Astrocyte of the cerebellum (primary cell): ENCODE measurements around the gene FPGS.

ENCODE experiments used
- DNase-seq: peaks from one replicate; pipeline ENCODE4 v3.0.0-alpha.2; 2011; ENCODE audit warnings: low read depth
- H3K4me3 ChIP-seq: 2 replicates; pipeline ENCODE4 v1.5.1; 2011; ENCODE audit warnings: mild to moderate bottlenecking, low read depth, low read length, moderate library complexity
- in situ Hi-C: cut with HindIII; loops from 2 replicates; pipeline ENCODE4 v1.10.0; 2017; ENCODE audit warnings: low sequenced_read_pairs
- TF ChIP-seq, protein P1 (sequence below): IDR thresholded peaks from 2 replicates; pipeline ENCODE4 v1.5.1; 2012; ENCODE audit warnings: low read length, low read depth, moderate library complexity, mild to moderate bottlenecking; ENCODE audit errors: missing control alignments

The FPGS gene

DNA sequence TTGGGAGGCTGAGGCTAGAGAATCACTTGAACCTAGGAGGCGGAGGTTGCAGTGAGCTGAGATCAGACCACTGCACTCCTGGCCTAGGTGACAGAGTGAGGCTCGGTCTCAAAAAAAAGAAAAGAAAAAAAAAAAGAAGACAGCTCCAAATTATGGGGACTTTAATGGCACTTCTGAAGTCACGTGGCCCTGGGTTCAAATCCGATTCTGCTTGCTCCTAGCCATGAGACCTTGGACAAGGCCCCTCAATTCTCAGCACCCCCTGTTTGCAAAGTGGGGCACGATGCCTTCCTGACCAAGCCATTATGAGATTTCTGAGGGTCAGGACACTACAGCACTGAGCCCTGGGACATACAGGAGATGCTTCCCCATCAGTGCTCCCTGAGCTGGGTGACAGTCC is 52.8 kb downstream of the FPGS start:
- H3K4me3 ChIP-seq: no peak overlapping the region
- in situ Hi-C loops: loop anchor here (25.0 kb wide), 1 partner anchor 218 kb away; no protein-coding TSS in a partner anchor
- DNase-seq: no peak

DNA sequence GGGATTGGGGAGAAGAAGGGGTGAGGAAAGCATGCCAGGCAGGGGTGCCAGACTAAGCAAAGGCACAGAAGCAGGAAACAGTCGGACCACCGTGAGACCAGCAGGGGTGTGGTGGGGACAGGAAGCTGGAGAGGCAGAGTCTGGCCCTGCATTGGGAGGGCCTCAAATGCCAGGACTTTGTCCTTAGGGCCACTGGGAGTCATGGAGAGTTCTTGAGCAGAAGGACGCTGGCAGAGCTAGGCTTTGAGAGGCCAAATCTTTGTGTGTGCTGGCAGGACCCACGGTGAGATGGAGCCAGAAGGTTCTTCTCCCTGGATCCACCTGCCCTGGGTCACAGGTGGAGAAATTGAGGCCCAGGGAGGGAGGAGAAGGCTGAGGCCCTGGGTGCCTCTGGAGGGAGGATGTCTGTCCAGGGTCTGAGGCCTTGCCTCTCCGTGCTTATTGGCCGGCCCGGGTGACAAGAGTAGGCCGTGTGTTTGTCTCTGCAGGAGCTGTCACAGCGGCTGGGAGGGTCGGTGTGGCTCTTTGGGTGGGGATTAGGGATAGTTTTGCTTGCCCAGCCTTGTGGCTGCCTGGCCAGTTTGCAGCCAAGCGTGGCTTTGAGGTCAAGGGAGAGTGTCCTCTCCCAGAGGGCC is 53.5 kb downstream of the FPGS start:
- in situ Hi-C loops: loop anchor here (25.0 kb wide), 1 partner anchor 219 kb away; no protein-coding TSS in a partner anchor
- H3K4me3 ChIP-seq: no peak overlapping the region
- TF ChIP-seq, protein P1, sequence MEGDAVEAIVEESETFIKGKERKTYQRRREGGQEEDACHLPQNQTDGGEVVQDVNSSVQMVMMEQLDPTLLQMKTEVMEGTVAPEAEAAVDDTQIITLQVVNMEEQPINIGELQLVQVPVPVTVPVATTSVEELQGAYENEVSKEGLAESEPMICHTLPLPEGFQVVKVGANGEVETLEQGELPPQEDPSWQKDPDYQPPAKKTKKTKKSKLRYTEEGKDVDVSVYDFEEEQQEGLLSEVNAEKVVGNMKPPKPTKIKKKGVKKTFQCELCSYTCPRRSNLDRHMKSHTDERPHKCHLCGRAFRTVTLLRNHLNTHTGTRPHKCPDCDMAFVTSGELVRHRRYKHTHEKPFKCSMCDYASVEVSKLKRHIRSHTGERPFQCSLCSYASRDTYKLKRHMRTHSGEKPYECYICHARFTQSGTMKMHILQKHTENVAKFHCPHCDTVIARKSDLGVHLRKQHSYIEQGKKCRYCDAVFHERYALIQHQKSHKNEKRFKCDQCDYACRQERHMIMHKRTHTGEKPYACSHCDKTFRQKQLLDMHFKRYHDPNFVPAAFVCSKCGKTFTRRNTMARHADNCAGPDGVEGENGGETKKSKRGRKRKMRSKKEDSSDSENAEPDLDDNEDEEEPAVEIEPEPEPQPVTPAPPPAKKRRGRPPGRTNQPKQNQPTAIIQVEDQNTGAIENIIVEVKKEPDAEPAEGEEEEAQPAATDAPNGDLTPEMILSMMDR: no peak
- DNase-seq: no peak

More for the DNA sequence above, 52.8 kb downstream of the FPGS start:
- TF ChIP-seq, protein P1: no peak

- TF ChIP-seq, protein P1: no peak
- H3K4me3 ChIP-seq: no peak overlapping the region
- no peak for DNase-seq
- in situ Hi-C loops: loop anchor here (25.0 kb wide), 1 partner anchor 219 kb away; no protein-coding TSS in a partner anchor
These were observed 54.0 kb downstream of the FPGS start for GRCh38 chr9:127856729-127857116.

DNA sequence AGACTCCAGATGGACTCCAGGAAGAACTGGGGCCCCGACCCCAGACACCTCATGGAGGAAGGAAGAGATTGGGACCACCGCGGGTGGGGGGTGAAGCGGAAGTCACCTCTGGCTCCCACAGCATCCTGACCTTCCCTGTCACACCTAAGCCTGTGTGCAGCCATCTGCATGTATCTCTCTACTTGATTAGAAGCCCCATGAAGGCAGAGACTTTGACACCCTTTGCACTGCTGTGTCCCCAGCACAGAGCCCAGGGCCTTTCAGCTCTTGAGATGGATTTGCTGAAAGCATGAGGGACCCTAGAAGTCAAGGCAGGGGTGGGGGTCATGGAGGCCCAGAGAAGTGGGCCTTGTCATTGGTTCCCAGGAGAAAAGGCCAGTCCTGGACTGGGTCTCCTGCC is 54.6 kb downstream of the FPGS start:
- H3K4me3 ChIP-seq: no peak overlapping the region
- TF ChIP-seq, protein P1: no peak
- in situ Hi-C loops: loop anchor here (25.0 kb wide), 1 partner anchor 220 kb away; no protein-coding TSS in a partner anchor
- no peak for DNase-seq

GRCh38 chr9:127858041-127858512 is 55.4 kb downstream of the FPGS start:
- in situ Hi-C loops: loop anchor here (25.0 kb wide), 1 partner anchor 221 kb away; no protein-coding TSS in a partner anchor
- no peak for DNase-seq
- TF ChIP-seq, protein P1: no peak
- H3K4me3 ChIP-seq: no peak overlapping the region

GRCh38 chr9:127860260-127860659 is 57.6 kb downstream of the FPGS start:
- TF ChIP-seq, protein P1: no peak
- no peak overlapping the region for H3K4me3 ChIP-seq

More at GRCh38 chr9:127860260-127860659, 57.6 kb downstream of the FPGS start:
- no peak for DNase-seq
- in situ Hi-C loops: loop anchor here (25.0 kb wide), 1 partner anchor 223 kb away; no protein-coding TSS in a partner anchor
